Measurements from ENCODE around the gene PRICKLE2.
A peak's percentile ranks its signal among the peaks of the same experiment; 100 is the strongest.

Gene PRICKLE2

GRCh38 chr3:64224826-64225610, at the start of gene PRICKLE2:
Gene PRICKLE2, minus strand, starts transcription at chr3:64225466. Its CDS starts 26,539 bp downstream, at chr3:64198927.
- DNase-seq: peak; percentile 94

GRCh38 chr3:64272842-64273241, 47.6 kb upstream of the PRICKLE2 start:
- DNase-seq: no peak

- no peak for DNase-seq
Measured at GRCh38 chr3:64272271-64272670, 47.0 kb upstream of the PRICKLE2 start.

GRCh38 chr3:64271631-64272030, 46.4 kb upstream of the PRICKLE2 start:
- DNase-seq: no peak

- DNase-seq: no peak
Measured at GRCh38 chr3:64270866-64271260, 45.6 kb upstream of the PRICKLE2 start.

GRCh38 chr3:64270142-64270865, 45.0 kb upstream of the PRICKLE2 start:
- DNase-seq: no peak

- no peak for DNase-seq
Measured at GRCh38 chr3:64268926-64269325, 43.7 kb upstream of the PRICKLE2 start.

- peak; percentile 65 for DNase-seq
Measured at GRCh38 chr3:64267721-64268604, 42.7 kb upstream of the PRICKLE2 start.

- peak; percentile 11 for DNase-seq
Measured at GRCh38 chr3:64266983-64267382, 41.7 kb upstream of the PRICKLE2 start.

- peak; percentile 91 for DNase-seq
Measured at GRCh38 chr3:64266065-64266931, 41.0 kb upstream of the PRICKLE2 start.

- DNase-seq: no peak
Measured at GRCh38 chr3:64265646-64266045, 40.4 kb upstream of the PRICKLE2 start.

GRCh38 chr3:64264501-64265109, 39.3 kb upstream of the PRICKLE2 start:
- DNase-seq: no peak

- DNase-seq: no peak
Measured at GRCh38 chr3:64262574-64263114, 37.4 kb upstream of the PRICKLE2 start.

GRCh38 chr3:64260431-64260830, 35.2 kb upstream of the PRICKLE2 start:
- DNase-seq: no peak

GRCh38 chr3:64259636-64260035, 34.4 kb upstream of the PRICKLE2 start:
- DNase-seq: no peak

GRCh38 chr3:64257100-64257755, 32.0 kb upstream of the PRICKLE2 start:
- DNase-seq: no peak

- no peak for DNase-seq
Measured at GRCh38 chr3:64255741-64256340, 30.6 kb upstream of the PRICKLE2 start.

GRCh38 chr3:64254443-64254842, 29.2 kb upstream of the PRICKLE2 start:
- DNase-seq: no peak

GRCh38 chr3:64253689-64254088, 28.4 kb upstream of the PRICKLE2 start:
- DNase-seq: no peak

GRCh38 chr3:64251019-64251418, 25.8 kb upstream of the PRICKLE2 start:
- no peak for DNase-seq

Measured in EL (cell line).